AG04450 (cell line): ENCODE measurements around the gene DAPL1. TPM values are rescaled to one million over a fixed set of nuclear protein-coding genes. Genes with fewer than 3 reads are reported as not detected.

Experiments
- CTCF ChIA-PET: fragments of 300-600, 350-600 bp; formaldehyde crosslinking; extraction: SDS; loops from one replicate; lab custom pipeline; 2022; ENCODE audit warnings: antibody characterized with exemption, inconsistent platforms; lab: Charles Lee
- POLR2A ChIA-PET: fragments of 350-600 bp; formaldehyde crosslinking; extraction: SDS; loops from one replicate; lab custom pipeline; 2021; ENCODE audit warnings: antibody characterized with exemption, inconsistent platforms; lab: Yijun Ruan, JAX
- DNase-seq: peaks from one replicate; pipeline ENCODE4 v3.0.0-alpha.2; 2011; ENCODE audit warnings: low read depth, low spot score
- H3K27ac ChIP-seq: one replicate; pipeline ENCODE4 v1.5.1; 2012; ENCODE audit warnings: low read depth, low read length, control low read depth
- H3K27me3 ChIP-seq: one replicate; pipeline ENCODE4 v1.6.0; 2012; ENCODE audit warnings: low read length; ENCODE audit not compliant: control insufficient read depth, insufficient read depth
- H3K4me3 ChIP-seq: 2 replicates; pipeline ENCODE4 v1.5.1; 2011; ENCODE audit warnings: mild to moderate bottlenecking, low read depth, low read length, control low read depth
- H3K9me3 ChIP-seq: 2 replicates; pipeline ENCODE4 v1.5.1; 2012; ENCODE audit warnings: low read length; ENCODE audit not compliant: control insufficient read depth, insufficient read depth
- CTCF ChIP-seq: IDR thresholded peaks from 2 replicates; pipeline ENCODE4 v1.5.1; 2011; ENCODE audit warnings: low read depth, low read length, control low read depth, inconsistent platforms
- polyA plus RNA-seq: library from polyadenylated mRNA; depleted of rRNA; stranded (reverse); fragments of >200 nt; gene quantifications from 2 replicates; pipeline ENCODE4 v1.2.3, GENCODE V29; 2011

DAPL1 gene
- polyA plus RNA-seq, 1 experiment: not detected

GRCh38 chr2:158782136-158782535 lies 13.0 kb upstream of the DAPL1 start:
- Histone ChIP-seq H3K9me3 (peaks cover 3% of the 10 kb centered on the region; the same call in 1 of the 2 replicates), H3K27me3 (peaks cover 6% of the 10 kb centered on the region), H3K4me3 (no peak overlapping the region), H3K27ac (no peak overlapping the region)
- DNase-seq: no peak
- no peak for TF ChIP-seq CTCF
- CTCF ChIA-PET: no interaction called here
- POLR2A ChIA-PET: no interaction called here

GRCh38 chr2:158782616-158783015 lies 12.5 kb upstream of the DAPL1 start:
- Histone ChIP-seq H3K27me3 (peaks cover 6% of the 10 kb centered on the region), H3K4me3 (no peak overlapping the region), H3K9me3 (peaks cover 5% of the 10 kb centered on the region; the same call in 1 of the 2 replicates), H3K27ac (no peak overlapping the region)
- DNase-seq: no peak
- POLR2A ChIA-PET: no interaction called here
- CTCF ChIA-PET: no interaction called here
- TF ChIP-seq CTCF: no peak

- H3K9me3 ChIP-seq: peaks cover 5% of the 10 kb centered on the region; the same call in 1 of the 2 replicates
- H3K4me3 ChIP-seq: no peak overlapping the region
- CTCF ChIA-PET: no interaction called here
- peaks cover 6% of the 10 kb centered on the region for H3K27me3 ChIP-seq
- H3K27ac ChIP-seq: no peak overlapping the region
- POLR2A ChIA-PET: no interaction called here
- no peak for TF ChIP-seq CTCF
- DNase-seq: no peak
These were observed 11.2 kb upstream of the DAPL1 start for GRCh38 chr2:158783923-158784322.

- ChIA-PET CTCF (no interaction called here), POLR2A (no interaction called here)
- no peak for DNase-seq
- Histone ChIP-seq H3K4me3 (no peak overlapping the region), H3K27ac (no peak overlapping the region), H3K9me3 (peaks cover 5% of the 10 kb centered on the region; the same call in 1 of the 2 replicates), H3K27me3 (peaks cover 2% of the 10 kb centered on the region)
- no peak for TF ChIP-seq CTCF
These were observed 8.2 kb upstream of the DAPL1 start for GRCh38 chr2:158786897-158787296.

- CTCF ChIA-PET: no interaction called here
- TF ChIP-seq CTCF: no peak
- POLR2A ChIA-PET: no interaction called here
- Histone ChIP-seq H3K27ac (no peak overlapping the region), H3K4me3 (no peak overlapping the region), H3K27me3 (peaks cover 2% of the 10 kb centered on the region), H3K9me3 (peaks cover 5% of the 10 kb centered on the region; the same call in 1 of the 2 replicates)
- no peak for DNase-seq
These were observed 6.2 kb upstream of the DAPL1 start for GRCh38 chr2:158788951-158789350.
